GM12878 (cell line): ENCODE results near the gene HOXD9. TPM values are rescaled to one million over a fixed set of nuclear protein-coding genes. Genes with fewer than 3 reads are reported as not detected.

Experiments used
- ATAC-seq: fragments of 200-7000 bp; cut with Tn5 transposase; 3 replicates; pipeline ENCODE4 v1.9.1; 2020; ENCODE audit warnings: mild to moderate bottlenecking, moderate library complexity
- BruUV-seq: library from RNA; stranded (reverse); fragments of 400-500 nt; replicated peaks from 2 replicates; lab custom pipeline; 2021; lab: Mats Ljungman, UMichigan
- CTCF ChIA-PET: fragments of 300-600 bp; sonication (Branson Sonifier 250); formaldehyde crosslinking; extraction: SDS; loops from one replicate; lab custom pipeline; 2021; ENCODE audit warnings: inconsistent platforms; lab: Yijun Ruan, JAX
- POLR2A ChIA-PET: fragments of 350-600 bp; formaldehyde crosslinking; extraction: SDS; loops from one replicate; lab custom pipeline; 2021; ENCODE audit warnings: inconsistent platforms; lab: Charles Lee
- RAD21 ChIA-PET: fragments of 300-600 bp; sonication (Branson Sonifier 250); formaldehyde crosslinking; loops from one replicate; lab custom pipeline; 2023; ENCODE audit warnings: antibody characterized with exemption; ENCODE audit not compliant: unreplicated experiment; lab: Charles Lee
- SMC1A ChIA-PET: fragments of 300-600 bp; sonication (Branson Sonifier 250); formaldehyde crosslinking; loops from one replicate; lab custom pipeline; 2023; ENCODE audit not compliant: unreplicated experiment, uncharacterized antibody; lab: Charles Lee
- DNase-seq: peaks from one replicate; pipeline ENCODE4 v3.0.0-alpha.2; 2011; ENCODE audit warnings: low read depth, low spot score
- FAIRE-seq: peaks from 3 replicates; lab custom pipeline; 2011; peaks lifted over from hg19 to GRCh38; lab: Jason Lieb, UNC
- H2AFZ ChIP-seq: 2 replicates; pipeline ENCODE4 v1.6.0; 2011; ENCODE audit warnings: low read depth, low read length, control low read depth; ENCODE audit not compliant: control insufficient read depth
- H3K27ac ChIP-seq: 2 replicates; pipeline ENCODE4 v1.5.1; 2011; ENCODE audit warnings: control low read depth; ENCODE audit not compliant: control insufficient read depth, insufficient read depth
- H3K27me3 ChIP-seq, 2 experiments: replicated peaks in 1 of 2; 2 replicates each; pipeline versions ENCODE4 v1.6.0 to v1.6.1; 2011; ENCODE audit warnings: low read length in 1 of 2; ENCODE audit not compliant: control insufficient read depth in 2 of 2, insufficient read depth in 2 of 2
- H3K36me3 ChIP-seq, 2 experiments: 2 replicates each; pipeline ENCODE4 v1.5.1; 2011; ENCODE audit warnings: low read length in 1 of 2; ENCODE audit not compliant: control insufficient read depth in 2 of 2, insufficient read depth in 2 of 2
- H3K4me1 ChIP-seq: 2 replicates; pipeline ENCODE4 v1.6.1; 2011; ENCODE audit warnings: mild to moderate bottlenecking, low read length, moderate library complexity, mixed read lengths; ENCODE audit not compliant: control insufficient read depth, insufficient read depth
- H3K4me2 ChIP-seq: 2 replicates; pipeline ENCODE4 v1.6.0; 2011; ENCODE audit warnings: control low read depth; ENCODE audit not compliant: control insufficient read depth, insufficient read depth
- H3K4me3 ChIP-seq: fragments of 200-600 bp; sonication (generic); 2 replicates; pipeline ENCODE4 v1.5.1; 2016
- H3K79me2 ChIP-seq: 2 replicates; pipeline ENCODE4 v1.6.0; 2011; ENCODE audit warnings: low read length; ENCODE audit not compliant: control insufficient read depth, insufficient read depth
- H3K9ac ChIP-seq: 2 replicates; pipeline ENCODE4 v1.8.0; 2011; ENCODE audit warnings: low read length, control low read depth, mixed read lengths; ENCODE audit not compliant: control insufficient read depth, insufficient read depth
- H3K9me3 ChIP-seq: replicated peaks from 3 replicates; pipeline ENCODE4 v1.5.1; 2011; ENCODE audit warnings: mild to moderate bottlenecking, low read length; ENCODE audit not compliant: control insufficient read depth, insufficient read depth
- H4K20me1 ChIP-seq: 2 replicates; pipeline ENCODE4 v1.6.0; 2011; ENCODE audit not compliant: control insufficient read depth, insufficient read depth
- ATF3 ChIP-seq: IDR thresholded peaks from 2 replicates; pipeline ENCODE4 v1.6.1; 2011; ENCODE audit warnings: low read depth, mild to moderate bottlenecking, low read length, moderate library complexity, borderline replicate concordance; ENCODE audit errors: extremely low read depth
- BCL11A ChIP-seq: IDR thresholded peaks from 2 replicates; pipeline ENCODE4 v1.6.1; 2011; ENCODE audit warnings: low read depth, low read length
- CBX3 ChIP-seq: fragments of 200-600 bp; sonication (generic); IDR thresholded peaks from 2 replicates; pipeline ENCODE4 v1.6.1; 2016; ENCODE audit warnings: low read depth, borderline replicate concordance
- CEBPB ChIP-seq, 2 experiments: fragments of 150-350 bp in 1 of 2; IDR thresholded peaks; 2 replicates each; pipeline ENCODE4 v1.6.1; 2012 to 2014; ENCODE audit warnings: low read depth in 2 of 2, low read length in 2 of 2, borderline replicate concordance in 1 of 2, inconsistent platforms in 1 of 2
- GABPA ChIP-seq: IDR thresholded peaks from 2 replicates; pipeline ENCODE4 v1.6.1; 2014; ENCODE audit warnings: antibody characterized with exemption, low read depth, mild to moderate bottlenecking, inconsistent platforms
- MYB ChIP-seq: fragments of 150-350 bp; IDR thresholded peaks from 2 replicates; pipeline ENCODE4 v1.6.1; 2014; ENCODE audit warnings: mild to moderate bottlenecking, low read depth, low read length, borderline replicate concordance
- RAD21 ChIP-seq: IDR thresholded peaks from 2 replicates; pipeline ENCODE4 v1.6.1; 2011; ENCODE audit warnings: mild to moderate bottlenecking, low read depth, low read length, moderate library complexity; ENCODE audit not compliant: insufficient read depth
- USF1 ChIP-seq: IDR thresholded peaks from 2 replicates; pipeline ENCODE4 v1.6.1; 2011; ENCODE audit warnings: borderline replicate concordance, low read depth, mild to moderate bottlenecking, moderate library complexity, mixed read lengths, low read length; ENCODE audit not compliant: insufficient read depth; ENCODE audit errors: extremely low read length
- ZBED1 ChIP-seq: IDR thresholded peaks from 2 replicates; pipeline ENCODE4 v1.6.1; 2016; ENCODE audit warnings: borderline replicate concordance
- WGBS: methylation state at CpG from one replicate; pipeline ENCODE4 v1.1.6; 2016; ENCODE audit warnings: low lambda C conversion rate; ENCODE audit not compliant: insufficient replicate concordance, insufficient coverage; ENCODE audit errors: missing lambda C conversion rate; 5-methylcytosine and 5-hydroxymethylcytosine counted together
- in situ Hi-C: fragments of 300-500 bp; cut with MboI; formaldehyde crosslinking; loops from 9 replicates; pipeline ENCODE4 v1.14.3; 2018; ENCODE audit warnings: mixed read lengths
- intact Hi-C: fragments of 100-400 bp; cut with micrococcal nuclease; formaldehyde crosslinking; loops from one replicate; pipeline ENCODE4 v1.14.2; 2022; ENCODE audit not compliant: unreplicated experiment
- polyA plus RNA-seq, 11 experiments: library from polyadenylated mRNA; depleted of rRNA in 4 of 11; unstranded in 6 of 11; stranded (reverse) in 5 of 11; fragments of >200 nt; fragmentation: Nextera tagmentation in 4 of 11; fragmentation: Illumina TruSeq in 1 of 11; extraction: Ambion mirVana in 4 of 11; extraction: Trizol in 1 of 11; gene quantifications; 1 replicate in 1 of 11; 2 replicates in 10 of 11; pipeline versions ENCODE4 v1.2.1 to v1.2.3, GENCODE V29; 2011 to 2016; ENCODE audit warnings: inconsistent platforms in 2 of 11, missing spikeins in 2 of 11, low read depth in 1 of 11
- total RNA-seq, 4 experiments: library from RNA; depleted of rRNA in 3 of 4; stranded (reverse); fragments of >200 nt in 3 of 4; fragmentation: Illumina TruSeq in 1 of 4; extraction: Trizol in 1 of 4; gene quantifications; 2 replicates each; pipeline versions ENCODE4 v1.2.1 to v1.2.3, GENCODE V29; 2013 to 2021
- TF ChIP-seq, protein P1 (sequence below): IDR thresholded peaks from 2 replicates; pipeline ENCODE4 v1.6.1; 2011; ENCODE audit warnings: borderline replicate concordance, low read depth, mild to moderate bottlenecking, moderate library complexity, low read length; ENCODE audit not compliant: insufficient read depth, poor library complexity, severe bottlenecking

HOXD9 gene
- total and polyA plus RNA-seq, 10 of the 15 experiments (the other 5 are each of a cell fraction or from before 2014, with no cell fraction given), result not detected

- Histone ChIP-seq H3K36me3 (no peaks in the 10 kb centered on the region), H3K4me1 (no peaks in the 10 kb centered on the region), H3K4me3 (no peak overlapping the region), H4K20me1 (no peaks in the 10 kb centered on the region), H3K9ac (no peak overlapping the region), H3K27me3 (peaks cover 9 to 35% of the 10 kb centered on the region in 2 experiments), H3K79me2 (no peaks in the 10 kb centered on the region), H3K27ac (no peak overlapping the region), H3K9me3 (no peaks in the 10 kb centered on the region; the same call in 1 of the 3 replicates), H3K4me2 (no peak overlapping the region), H2AFZ (no peak overlapping the region)
- ChIA-PET CTCF (interaction anchor here (0.6 kb wide), 1 partner anchor 396 kb away, joined by 3 read pairs; no protein-coding TSS in a partner anchor), RAD21 (no interaction called here), SMC1A (no interaction called here), POLR2A (no interaction called here)
- WGBS, result 29% methylated on average over 28 of the region's 39 CpGs
- ATAC-seq, result no peak
- in situ Hi-C loops, result no loop called here
- DNase-seq, result no peak
- intact Hi-C loops, result no loop called here
- no peak for FAIRE-seq
- BruUV-seq, result no TSS peak
- no peak for TF ChIP-seq ZBED1
- TF ChIP-seq CEBPB (IDR thresholded peaks at IDR 0.05; ENCODE audit: borderline replicate concordance in 1 of 2, low read depth in 2 of 2, low read length in 2 of 2), result no peak
- TF ChIP-seq, protein P1, sequence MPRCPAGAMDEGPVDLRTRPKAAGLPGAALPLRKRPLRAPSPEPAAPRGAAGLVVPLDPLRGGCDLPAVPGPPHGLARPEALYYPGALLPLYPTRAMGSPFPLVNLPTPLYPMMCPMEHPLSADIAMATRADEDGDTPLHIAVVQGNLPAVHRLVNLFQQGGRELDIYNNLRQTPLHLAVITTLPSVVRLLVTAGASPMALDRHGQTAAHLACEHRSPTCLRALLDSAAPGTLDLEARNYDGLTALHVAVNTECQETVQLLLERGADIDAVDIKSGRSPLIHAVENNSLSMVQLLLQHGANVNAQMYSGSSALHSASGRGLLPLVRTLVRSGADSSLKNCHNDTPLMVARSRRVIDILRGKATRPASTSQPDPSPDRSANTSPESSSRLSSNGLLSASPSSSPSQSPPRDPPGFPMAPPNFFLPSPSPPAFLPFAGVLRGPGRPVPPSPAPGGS, result no peak
- TF ChIP-seq BCL11A, result no peak
- no peak for TF ChIP-seq RAD21
- no peak for TF ChIP-seq GABPA
- TF ChIP-seq USF1, result no peak
- no peak for TF ChIP-seq MYB
- no peak for TF ChIP-seq CBX3
- TF ChIP-seq ATF3, result no peak
Measured at GRCh38 chr2:176158855-176159662, 36.5 kb downstream of the HOXD9 start.
